Stimulated activated CD8-positive, alpha-beta memory T cell treated with anti-CD3 and anti-CD28 coated beads, Interleukin-4, amount 100 ng/mL, for 4 hours (primary cell): ENCODE results near the gene ATXN7L2.

ENCODE experiments used
- DNase-seq, 2 donors: peaks; one replicate each; pipeline ENCODE4 v3.0.0-alpha.2; 2020; ENCODE audit warnings: low read depth in 2 of 2, low spot score in 1 of 2

ATXN7L2 gene

DNA sequence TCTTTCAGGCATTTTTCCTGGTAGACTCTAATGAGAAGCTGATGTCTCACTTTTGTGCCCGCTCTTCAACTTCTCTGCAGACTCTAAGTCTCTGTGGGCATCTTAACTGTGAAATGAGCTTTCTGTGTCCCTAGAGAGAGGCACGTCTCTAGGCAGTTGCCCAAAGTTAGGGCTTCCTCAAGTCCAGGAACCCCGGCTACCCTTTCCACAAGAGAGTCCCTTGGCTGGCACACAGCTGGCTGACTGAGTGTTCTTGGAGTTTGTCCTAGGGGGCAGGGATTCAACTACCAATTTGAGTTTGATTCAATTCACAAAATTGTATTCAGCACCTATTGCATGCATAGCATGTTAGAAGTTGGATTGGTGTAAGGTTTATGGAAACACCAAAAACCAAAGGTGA lies 57.4 kb downstream of the ATXN7L2 start:
- no peak for DNase-seq
